ENCODE measurements around the gene FMR1.

The FMR1 gene

GRCh38 chrX:147911192-147912022 is at the start of gene FMR1:
FMR1 (plus strand) TSS chrX:147911919; CDS start chrX:147912180, 261 bp downstream.
- DNase-seq = peak; percentile 88

GRCh38 chrX:147875866-147876596 is 35.7 kb upstream of the FMR1 start:
- no peak for DNase-seq

GRCh38 chrX:147876849-147877646 is 34.7 kb upstream of the FMR1 start:
- no peak for DNase-seq

GRCh38 chrX:147877726-147878125 is 34.0 kb upstream of the FMR1 start:
- no peak for DNase-seq

- no peak for DNase-seq
Observed at GRCh38 chrX:147884958-147885357, 26.8 kb upstream of the FMR1 start.

- no peak for DNase-seq
Observed at GRCh38 chrX:147890756-147891155, 21.0 kb upstream of the FMR1 start.

- DNase-seq = no peak
Observed at GRCh38 chrX:147891896-147892295, 19.8 kb upstream of the FMR1 start.

GRCh38 chrX:147893741-147894140 is 18.0 kb upstream of the FMR1 start:
- DNase-seq = no peak

- DNase-seq = no peak
Observed at GRCh38 chrX:147894366-147894963, 17.3 kb upstream of the FMR1 start.

GRCh38 chrX:147897117-147897516 is 14.6 kb upstream of the FMR1 start:
- no peak for DNase-seq

- DNase-seq = no peak
Observed at GRCh38 chrX:147898951-147899350, 12.8 kb upstream of the FMR1 start.

- DNase-seq = no peak
Observed at GRCh38 chrX:147899379-147900114, 12.2 kb upstream of the FMR1 start.

- no peak for DNase-seq
Observed at GRCh38 chrX:147900349-147900748, 11.4 kb upstream of the FMR1 start.

GRCh38 chrX:147901461-147902126 is 10.1 kb upstream of the FMR1 start:
- no peak for DNase-seq

GRCh38 chrX:147902270-147902669 is 9.4 kb upstream of the FMR1 start:
- DNase-seq = no peak

GRCh38 chrX:147908106-147908505 is 3.6 kb upstream of the FMR1 start:
- DNase-seq = no peak

GRCh38 chrX:147910607-147911006 is 1.1 kb upstream of the FMR1 start:
- DNase-seq = no peak

- DNase-seq = no peak
Observed at GRCh38 chrX:147912093-147912801, 528 bp downstream of the FMR1 start.

GRCh38 chrX:147913570-147913969 is 1.9 kb downstream of the FMR1 start:
- DNase-seq = no peak

GRCh38 chrX:147914591-147914990 is 2.9 kb downstream of the FMR1 start:
- DNase-seq = no peak

- no peak for DNase-seq
Observed at GRCh38 chrX:147916375-147916968, 4.8 kb downstream of the FMR1 start.
